Measurements from ENCODE around the gene TANC1.
"Not testable (repeated sequence)": the region's sequence is repeated elsewhere in the genome, so short reads cannot be mapped to it uniquely, and the experiment has no call there.

Gene TANC1

DNA sequence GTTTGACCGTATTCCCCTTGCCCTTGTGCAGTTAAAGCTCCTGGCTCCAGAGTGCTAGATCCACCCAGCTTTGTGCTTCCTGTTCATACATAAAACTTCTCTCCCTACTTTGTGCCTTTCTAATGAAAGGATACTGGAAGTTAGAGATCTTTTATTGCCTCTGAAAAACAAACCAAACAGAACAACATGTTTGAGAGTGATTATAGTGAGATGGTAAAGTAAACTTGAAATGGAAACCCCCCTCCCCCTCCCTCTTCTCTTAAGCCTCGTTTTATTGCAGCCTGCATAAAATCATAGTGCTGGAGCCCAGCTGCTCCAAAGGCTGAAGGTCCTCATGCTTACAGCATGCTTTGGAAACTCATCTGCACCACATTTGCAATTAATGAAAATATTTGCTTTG lies 125.1 kb downstream of the TANC1 start:
- no peak for DNase-seq

DNA sequence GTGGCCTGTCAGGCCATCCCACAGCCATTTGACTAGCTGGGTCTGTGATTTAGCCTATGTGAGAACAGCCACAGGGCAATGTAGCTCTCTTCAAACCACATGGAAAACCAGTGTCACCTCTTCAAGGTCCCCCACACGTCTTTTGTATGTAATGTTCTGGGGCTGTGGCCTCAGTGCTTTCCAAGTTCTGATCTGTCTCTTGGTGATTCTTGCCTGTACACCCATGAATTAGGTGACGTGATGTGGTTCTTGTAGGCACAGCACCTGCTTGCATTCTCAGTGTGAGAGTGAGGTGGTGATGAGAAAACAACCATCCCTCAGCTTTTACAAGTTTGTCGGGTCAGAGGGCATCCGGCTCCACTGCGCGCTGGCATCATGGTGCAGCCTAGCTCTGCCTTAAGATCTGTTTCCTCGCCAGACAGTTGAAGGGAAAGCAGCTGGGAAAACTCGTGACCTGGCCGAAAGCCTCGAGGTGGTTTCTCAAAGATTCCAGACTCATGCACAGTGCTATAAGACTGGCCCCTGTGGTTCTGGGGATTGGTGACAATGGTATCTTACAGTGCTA lies 125.8 kb downstream of the TANC1 start:
- DNase-seq = no peak

DNA sequence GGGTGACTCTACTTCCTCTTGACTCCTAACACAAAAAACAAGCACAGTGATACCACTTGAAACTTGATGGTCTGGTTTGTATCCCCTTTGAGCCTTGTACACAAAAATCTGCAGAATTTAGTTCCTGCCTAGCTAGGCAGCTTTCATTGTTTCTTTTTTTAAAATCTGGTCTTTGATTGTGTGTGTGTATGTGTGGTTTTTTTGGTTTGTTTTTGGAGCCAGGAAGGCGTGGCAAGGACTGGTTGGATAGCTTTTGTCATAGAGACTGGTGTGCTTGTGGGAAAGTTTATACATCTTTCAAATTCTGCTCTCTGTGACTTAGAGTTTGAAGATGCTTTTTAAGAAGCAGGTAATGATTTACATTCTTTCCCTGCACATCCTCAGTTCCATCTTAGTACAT lies 127.4 kb downstream of the TANC1 start:
- no peak for DNase-seq

DNA sequence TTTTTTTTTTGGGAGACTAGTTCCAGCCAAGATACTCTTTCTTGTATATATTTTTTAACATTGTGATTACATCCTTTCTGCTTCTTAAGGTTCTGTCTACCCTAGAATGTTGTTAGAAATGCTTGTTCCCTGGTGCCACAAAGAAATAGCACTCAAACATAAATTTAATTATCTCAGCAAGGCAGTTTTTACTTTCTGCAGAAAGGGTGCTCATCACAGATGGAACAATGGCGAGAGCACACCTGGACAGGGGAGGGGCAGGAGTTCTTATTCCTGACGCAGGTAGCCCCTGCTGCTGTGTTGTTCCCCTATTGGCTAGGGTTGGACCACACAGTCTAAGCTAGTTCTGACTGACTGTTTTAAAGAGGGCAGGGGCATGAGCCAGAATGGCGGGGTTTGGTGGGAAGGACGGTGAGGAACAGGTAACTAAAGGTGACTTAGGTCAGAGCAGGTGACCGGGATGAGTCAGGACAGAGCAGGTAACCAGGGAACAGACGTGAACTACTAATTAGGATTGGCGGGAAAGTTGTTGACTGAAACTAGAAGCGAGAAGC lies 127.9 kb downstream of the TANC1 start:
- not testable (repeated sequence) for DNase-seq

DNA sequence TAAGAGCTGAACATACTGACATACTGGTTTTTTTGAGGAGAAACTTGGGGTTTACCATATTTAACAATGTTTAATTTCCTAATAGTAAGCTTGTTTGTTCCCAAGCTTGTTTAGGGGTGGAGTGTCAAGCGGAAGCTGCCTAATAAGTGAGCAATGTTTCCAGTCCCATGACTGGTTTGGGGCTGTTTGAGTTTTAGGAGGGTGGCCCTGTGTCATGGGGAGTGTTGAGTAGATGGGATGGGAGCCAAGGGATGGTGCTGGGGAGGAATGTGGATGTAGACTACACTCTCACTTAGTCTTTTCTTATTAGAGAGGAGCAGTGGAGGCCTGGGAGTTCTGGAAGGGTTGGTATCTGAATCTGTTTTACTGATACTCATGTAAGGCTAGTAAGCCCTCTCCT lies 128.5 kb downstream of the TANC1 start:
- DNase-seq = no peak

DNA sequence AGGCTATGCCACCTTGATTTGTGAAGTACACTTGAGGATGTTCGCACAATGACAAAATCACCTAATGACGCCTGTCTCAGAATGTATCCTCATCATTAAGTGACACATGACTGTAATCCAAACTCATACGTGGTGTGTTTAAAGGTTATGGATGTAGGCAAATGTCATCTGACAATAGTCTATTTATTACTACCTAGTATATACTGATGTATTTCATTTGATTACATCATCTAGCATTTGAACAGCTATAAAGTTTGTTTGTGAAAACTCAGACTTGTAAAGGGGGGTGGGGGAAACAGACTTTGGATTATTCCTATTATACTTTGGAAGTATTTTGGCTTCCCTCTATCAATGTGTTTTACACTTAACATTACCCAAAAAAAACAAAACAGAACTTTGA lies 129.9 kb downstream of the TANC1 start:
- no peak for DNase-seq

DNA sequence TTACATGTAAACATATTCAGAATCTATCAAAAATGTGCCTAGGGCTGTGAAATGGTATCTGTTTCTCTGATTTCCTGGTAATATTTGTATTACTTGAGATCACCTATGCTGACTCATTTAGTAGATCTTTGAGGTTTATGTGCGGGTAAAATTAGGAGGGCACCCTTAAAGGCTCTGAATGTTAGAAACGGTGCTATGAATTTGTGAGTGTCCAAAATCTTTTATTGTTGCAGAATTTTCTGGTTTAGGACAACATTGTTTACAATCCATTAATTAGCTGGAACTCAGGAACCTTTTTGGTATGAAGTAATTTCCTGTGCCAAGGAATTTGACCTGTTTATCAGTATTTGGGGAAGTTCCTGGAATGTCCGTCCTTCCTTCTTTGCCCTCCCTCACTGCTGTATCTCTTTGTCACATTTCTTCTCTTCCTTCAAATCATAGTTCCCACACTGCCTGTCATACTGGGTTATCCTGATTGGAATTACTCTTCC lies 130.5 kb downstream of the TANC1 start:
- no peak for DNase-seq

DNA sequence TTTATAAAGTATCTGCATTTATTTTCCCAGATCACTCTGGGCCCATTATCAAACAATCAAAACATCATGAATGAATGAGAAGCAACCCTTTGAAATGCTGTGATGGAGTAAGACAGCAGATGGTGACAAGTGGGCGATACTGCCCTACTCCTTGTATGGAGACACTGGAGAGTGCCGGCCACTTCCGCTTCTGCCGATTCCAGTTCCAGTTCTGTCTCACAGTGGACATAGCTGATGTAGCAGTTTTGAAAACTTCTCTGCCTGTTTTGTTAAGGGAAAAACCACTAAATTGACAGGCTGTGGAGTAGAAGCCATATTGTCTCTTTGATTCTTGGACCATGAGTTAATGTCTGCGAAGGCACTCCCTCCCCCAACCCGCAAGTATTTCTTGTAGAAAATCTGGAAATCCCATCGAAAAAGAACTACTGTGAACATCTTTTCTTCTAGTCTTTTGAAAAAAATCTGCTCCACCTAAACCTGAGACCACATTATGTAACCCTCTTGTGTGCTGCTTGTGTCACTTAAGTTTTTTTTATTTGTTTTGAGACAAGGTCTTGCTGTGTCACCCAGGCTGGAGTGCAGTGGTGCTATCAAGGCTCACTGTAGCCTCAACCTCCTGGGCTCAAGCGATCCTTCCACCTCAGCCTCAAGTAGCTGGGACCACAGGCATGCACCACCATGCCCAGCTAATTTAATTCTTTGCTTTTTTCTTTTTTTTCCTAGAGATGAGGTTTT lies 133.5 kb downstream of the TANC1 start:
- no peak for DNase-seq

DNA sequence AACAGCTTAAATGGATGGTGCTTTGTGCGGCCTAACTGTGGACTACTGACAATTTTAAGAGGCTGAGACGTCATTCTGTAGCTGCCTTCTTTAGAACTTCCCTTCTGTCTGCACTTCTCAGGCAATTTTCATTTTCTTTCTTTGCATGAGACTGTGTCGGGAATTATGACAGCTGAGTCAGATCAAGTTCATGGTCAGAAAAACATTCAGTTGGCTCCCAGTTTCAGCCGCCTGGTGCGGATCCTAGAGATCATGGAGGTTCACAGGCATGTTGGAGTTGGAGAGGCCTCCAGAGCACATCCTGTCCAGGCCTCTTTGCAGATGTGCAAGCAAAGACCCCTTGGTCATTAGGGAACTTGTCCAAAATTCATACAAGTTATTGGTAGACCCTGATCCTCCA lies 135.0 kb downstream of the TANC1 start:
- DNase-seq = no peak

DNA sequence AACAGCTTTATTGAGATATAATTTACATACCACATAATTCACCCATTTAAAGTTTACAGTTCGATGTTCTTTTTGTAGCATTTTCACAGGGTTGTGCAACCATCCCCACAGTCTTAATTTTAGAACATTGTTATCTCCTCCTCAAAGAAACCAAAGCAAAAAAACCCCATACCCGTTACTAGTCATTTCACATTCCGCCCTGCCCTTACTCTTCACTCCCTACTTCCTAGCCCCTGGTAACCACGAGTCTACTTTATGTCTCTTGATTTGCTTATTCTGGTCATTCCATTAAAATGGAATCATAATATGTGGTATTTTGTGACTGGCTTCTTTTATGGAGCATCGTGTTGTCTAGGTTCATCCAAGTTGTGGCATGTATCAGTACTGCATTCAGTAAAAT lies 137.7 kb downstream of the TANC1 start:
- no peak for DNase-seq

DNA sequence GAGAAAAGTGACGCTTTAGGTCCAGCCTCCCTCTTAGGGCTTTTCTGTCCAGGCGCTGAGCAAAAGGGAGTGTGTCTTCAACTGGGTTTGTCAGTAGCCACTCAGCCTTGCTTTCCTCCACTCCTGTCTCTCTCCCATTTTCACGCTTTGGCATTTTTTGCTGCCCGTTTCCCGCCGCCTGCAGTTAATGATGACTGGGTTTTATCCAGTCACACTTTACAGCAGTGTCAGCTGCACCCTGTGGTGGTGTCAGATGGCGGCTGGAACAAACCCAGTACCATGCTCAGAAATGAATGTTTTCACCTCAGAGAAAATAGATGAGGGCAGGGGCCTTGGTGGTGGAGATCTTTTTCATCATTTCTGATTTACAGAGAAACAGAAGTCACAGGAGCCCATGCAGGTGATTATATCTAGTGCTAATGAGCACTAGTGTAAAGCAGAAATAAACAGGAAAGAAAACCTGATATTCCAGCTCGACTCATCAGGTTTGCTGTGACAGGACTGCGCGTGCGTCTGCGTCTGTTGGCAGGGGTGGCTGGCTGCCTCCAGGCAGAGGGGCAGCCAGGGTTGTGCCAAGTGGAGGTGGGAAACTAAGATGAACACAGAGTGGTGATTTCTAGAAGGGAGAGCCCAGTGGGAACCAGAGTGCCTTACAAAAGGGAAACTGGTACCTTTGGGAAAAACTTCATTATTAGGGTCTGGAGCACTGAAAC lies 139.9 kb downstream of the TANC1 start:
- no peak for DNase-seq

DNA sequence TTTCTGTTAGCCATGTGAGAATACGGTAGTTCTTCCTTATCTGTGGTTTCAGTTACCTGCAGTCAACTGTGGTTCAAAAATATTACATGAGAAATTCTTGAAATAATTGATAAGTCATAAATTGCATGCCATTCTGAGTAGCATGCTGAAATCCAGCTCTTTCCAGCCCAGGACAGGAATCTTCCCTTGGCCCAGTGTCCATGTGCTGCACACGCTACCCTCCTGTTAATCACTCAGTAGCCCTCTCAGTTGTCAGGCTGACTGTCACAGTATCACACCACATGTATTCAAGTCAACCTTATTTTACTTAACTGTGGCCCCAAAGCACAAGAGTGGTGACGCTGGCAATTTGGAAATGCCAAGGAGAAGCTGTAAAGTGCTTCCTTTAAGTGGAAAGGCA lies 141.1 kb downstream of the TANC1 start:
- DNase-seq = no peak

DNA sequence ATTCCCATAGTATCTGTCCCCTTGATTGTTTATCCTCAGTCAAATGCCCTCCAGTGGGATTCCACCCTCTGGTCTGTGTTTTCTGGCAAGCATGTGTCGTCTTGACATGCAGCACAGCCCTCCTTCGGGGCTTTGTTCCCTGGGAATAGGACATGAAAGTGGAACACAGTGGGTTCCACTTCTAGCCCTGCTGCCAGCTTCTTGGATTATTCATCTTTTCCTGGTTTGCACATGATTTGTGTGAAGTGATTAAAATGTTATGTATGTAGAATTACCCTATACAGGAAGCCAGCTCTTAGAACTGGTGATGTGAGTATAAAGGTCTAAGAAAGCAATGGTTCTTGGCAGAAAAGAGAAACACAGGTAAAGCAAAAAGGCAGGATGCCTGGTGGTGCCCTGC lies 142.3 kb downstream of the TANC1 start:
- no peak for DNase-seq

DNA sequence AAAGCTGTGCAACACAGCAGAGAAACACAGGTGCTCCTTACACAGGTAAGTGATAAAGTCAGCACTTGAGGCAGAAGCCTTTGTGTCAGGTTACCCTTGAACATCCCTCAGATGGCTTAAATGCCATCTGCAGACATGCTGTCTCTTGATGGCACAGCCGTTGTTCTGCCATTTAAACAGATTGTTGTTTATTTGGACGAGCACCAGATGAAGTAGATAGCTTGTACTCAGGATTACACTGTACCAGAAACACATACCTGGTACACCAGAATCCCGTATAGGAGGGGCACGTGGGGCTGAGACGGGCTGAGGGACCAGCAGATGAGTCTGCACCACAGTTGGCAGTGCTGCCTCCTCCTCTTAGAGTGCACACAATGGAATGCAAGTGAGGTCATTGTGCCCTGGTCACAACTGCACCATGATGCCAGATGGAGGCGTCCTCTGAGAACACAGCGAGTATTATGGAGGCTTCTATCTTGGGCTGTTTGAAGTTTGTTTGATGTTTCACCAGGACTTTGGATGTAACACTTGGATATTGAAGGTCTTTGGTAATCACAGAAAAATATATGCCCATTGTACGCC lies 143.0 kb downstream of the TANC1 start:
- DNase-seq = no peak

DNA sequence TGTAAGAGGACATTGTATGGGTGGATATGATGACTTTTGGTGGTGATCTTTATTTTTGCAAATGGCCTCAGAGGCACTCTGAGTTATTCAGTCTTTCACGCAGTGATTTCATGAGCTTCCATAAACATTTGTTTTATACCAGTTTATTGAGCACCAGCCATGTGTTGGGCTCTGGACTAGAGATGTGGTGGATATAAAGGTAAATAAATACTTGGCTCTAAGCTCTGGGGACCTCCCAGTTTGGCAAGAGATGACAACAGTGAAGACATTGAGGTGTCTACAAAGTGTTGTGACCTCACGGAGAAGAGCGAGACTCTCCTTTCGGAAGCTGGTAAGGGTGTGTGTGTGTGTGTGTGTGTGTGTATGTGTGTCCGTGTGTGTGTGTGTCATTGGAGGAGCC lies 146.4 kb downstream of the TANC1 start:
- no peak for DNase-seq

DNA sequence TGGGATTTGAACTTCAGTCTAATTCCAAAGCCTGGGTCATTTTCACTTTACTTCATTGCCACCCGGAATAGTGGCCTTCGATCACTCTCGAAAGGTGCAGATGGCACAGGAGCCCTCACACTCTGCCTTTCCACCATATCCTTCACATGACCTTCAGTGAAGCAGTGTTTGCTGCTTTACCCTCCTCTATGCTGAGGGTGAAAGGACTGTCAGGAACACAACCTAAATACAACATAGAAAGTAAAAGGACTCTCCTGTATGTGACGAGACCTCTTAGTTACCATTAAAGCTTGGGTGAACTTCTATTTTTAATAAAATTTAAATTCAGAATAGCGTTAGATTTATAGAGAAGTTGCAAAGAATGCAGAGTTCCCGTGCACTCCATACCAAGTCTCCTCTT lies 148.5 kb downstream of the TANC1 start:
- DNase-seq = no peak

DNA sequence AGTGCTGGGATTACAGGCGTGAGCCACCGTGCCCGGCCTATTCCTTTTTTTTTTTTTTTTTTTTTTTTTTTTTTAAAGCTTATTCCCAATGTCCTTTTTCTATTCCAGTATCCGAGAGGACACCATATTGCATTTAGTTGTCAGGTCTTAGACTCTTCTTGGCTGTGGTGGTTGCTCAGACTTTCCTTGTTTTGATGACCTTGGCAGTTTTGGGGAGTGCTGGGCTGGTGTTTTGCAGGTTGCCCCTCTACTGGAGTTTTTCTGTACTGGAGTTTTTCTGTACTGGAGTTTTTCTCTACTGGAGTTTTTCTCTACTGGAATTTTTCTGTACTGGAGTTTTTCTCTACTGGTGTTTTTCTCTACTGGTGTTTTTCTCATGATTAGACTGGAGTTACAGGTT lies 149.2 kb downstream of the TANC1 start:
- no peak for DNase-seq

DNA sequence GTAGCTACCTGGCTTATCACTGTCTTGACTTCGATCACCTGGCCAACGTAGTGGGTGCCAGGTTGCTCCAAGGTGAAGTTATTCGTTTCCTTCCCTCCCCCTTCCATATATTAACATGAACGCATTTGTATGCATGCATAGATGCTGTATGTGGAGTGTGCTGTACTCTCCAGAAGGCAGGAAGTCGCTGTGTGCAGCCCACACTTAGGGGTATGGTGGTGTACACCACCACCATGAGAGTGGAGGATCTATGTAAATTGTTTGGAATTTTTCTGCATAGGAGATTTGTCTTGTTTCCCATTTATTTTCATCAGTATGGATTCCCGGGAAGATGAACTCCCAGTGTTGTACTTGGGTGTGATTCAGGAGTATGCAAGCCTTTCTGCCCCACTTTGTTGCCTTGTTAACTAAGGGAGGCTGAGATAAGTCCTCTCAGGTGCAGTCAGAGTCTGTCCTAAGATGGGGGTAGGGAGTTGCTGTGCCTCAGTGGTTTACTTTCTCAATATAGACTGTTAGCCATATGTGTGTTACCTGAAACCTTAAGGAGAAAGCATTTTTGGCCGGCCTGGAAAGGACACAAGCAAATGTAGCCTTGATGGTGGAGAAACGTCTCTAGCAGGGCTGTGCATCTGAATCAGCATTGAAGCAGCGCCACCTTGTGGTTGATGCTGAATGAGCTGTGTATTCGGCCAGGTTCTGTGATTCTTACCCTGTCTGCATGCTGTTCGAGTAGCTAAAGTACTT lies 149.8 kb downstream of the TANC1 start:
- peak; percentile 44 for DNase-seq

DNA sequence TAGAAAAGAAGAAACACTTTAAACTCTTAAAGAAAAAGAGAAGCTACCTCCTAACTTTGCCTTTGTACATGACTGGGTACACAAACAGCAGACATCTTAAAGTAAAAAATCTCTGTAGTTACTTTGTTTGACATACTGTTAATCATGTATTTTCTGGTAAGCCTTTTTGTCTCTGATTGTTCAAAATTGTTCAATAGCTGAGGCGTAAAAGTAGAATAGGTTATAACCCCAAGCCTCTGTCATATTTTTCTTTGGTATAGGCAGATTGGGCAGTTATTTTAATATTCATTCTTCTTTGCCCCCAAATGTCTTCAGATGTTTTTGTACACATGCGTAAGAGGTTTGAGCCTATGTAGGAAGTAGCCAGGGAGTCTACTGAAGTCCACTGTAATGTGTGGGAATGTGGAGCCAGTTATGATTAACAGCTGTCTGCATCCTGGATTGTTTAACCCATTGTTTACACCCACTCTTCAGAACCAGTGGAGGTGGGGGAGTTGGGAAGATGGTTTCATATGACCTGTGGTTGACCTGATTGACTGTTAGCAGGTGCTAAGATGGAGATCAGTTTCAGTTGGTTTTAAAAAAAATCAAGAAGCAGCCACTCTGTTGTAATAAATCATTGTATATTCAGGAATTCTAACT lies 150.5 kb downstream of the TANC1 start:
- no peak for DNase-seq

DNA sequence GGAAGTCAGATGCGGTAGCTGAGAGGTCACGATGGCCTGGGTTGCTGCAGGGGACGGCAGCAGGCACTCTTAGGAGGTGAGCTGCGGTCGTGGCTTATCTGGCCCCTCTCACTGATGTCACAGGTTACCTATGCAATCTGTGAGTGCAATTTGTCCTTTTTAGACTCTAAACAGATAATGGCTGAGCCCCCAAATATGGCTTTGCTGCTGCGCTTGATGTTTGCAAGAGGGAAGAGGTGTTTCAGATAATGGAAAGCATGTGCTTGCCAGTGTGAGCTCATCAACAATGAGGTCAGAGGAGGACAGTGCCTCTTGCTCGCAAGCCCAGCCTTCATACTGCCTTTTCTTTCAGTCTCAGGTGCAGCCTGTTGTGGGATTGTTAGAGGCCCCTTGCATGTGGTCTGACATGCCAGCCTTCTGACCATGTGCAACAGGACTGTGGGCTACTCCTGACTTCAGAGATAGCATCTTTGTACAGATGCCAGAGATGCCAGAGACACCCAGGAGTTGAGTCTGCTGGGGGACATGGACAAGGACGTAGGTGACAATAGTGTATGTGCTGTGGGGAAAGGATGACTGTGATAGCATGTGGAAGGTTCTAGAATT lies 151.3 kb downstream of the TANC1 start:
- no peak for DNase-seq

DNA sequence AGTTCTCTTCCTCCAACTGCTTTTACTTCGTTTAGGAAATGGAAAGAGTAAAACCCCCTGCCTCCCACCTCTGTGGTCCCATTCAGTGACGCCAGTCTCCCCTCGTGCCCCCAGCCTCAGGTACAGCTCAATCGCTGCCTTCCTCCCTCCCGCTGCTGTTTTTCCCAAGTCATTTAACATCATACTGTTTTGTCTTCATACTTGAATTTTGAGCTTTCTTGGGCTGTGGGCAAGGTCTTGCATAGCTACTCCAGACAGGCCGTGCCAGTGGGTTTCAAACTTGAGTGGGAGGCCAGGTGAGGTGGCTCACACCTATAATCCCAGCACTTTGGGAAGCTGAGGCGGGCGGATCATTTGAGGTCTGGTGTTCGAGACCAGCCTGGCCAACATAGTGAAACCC lies 155.3 kb downstream of the TANC1 start:
- DNase-seq = no peak

DNA sequence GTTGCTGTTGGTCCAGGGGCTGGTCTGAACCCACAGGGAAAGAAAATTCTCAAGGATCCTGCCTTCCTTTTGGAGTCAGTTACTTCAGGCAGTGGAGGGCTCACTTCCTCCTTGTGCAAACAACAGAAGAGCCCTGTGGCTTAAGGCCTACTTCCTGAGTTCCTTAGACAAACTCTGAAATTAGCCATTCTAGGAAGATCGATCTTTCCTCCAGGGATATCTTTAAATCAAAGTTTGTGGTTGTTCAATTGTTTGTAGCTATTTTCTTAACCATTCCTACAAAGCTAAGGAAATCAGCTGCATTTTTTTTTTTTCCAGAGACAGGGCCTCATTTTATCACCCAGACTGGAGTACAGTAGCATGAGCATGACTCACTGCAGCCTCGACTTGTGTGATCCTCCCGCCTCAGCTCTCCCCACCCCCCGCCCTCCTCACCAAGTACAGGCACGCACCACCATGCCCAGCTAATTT lies 156.0 kb downstream of the TANC1 start:
- DNase-seq = peak; percentile 18

Measured in T1000 (cell line).